H1 (cell line): Measurements from ENCODE around the gene PRIMA1. TPM values are rescaled to one million over a fixed set of nuclear protein-coding genes. Genes with fewer than 3 reads are reported as not detected.

ENCODE experiments used
- CTCF ChIA-PET: fragments of 300-600 bp; sonication (Branson Sonifier 250); formaldehyde crosslinking; loops from one replicate; lab custom pipeline; 2021; ENCODE audit not compliant: partially characterized antibody; lab: Charles Lee
- POLR2A ChIA-PET: fragments of 300-600 bp; sonication (Branson Sonifier 250); formaldehyde crosslinking; loops from one replicate; lab custom pipeline; 2021; ENCODE audit warnings: inconsistent platforms; ENCODE audit not compliant: partially characterized antibody; lab: Charles Lee
- DNase-seq, 2 experiments: peaks; one replicate each; pipeline versions ENCODE4 v3.0.0 to v3.0.0-alpha.2; 2010 to 2022; ENCODE audit warnings: low spot score in 2 of 2, low read depth in 1 of 2, mixed read lengths in 1 of 2
- FAIRE-seq: peaks from 2 replicates; lab custom pipeline; 2011; peaks lifted over from hg19 to GRCh38; lab: Jason Lieb, UNC
- H2AFZ ChIP-seq: 2 replicates; pipeline ENCODE4 v1.8.1; 2012; ENCODE audit warnings: low read length, inconsistent platforms
- H2AK5ac ChIP-seq: 2 replicates; pipeline ENCODE4 v1.6.1; 2013; ENCODE audit warnings: low read depth, low read length
- H2BK120ac ChIP-seq: replicated peaks from 2 replicates; pipeline ENCODE3; 2013; ENCODE audit warnings: low read depth, low read length, inconsistent platforms
- H2BK12ac ChIP-seq: 2 replicates; pipeline ENCODE4 v1.6.1; 2013; ENCODE audit warnings: low read depth, low read length
- H2BK15ac ChIP-seq: 2 replicates; pipeline ENCODE4 v1.6.1; 2013; ENCODE audit warnings: low read length
- H2BK20ac ChIP-seq: 2 replicates; pipeline ENCODE4 v1.6.1; 2013; ENCODE audit warnings: low read length
- H2BK5ac ChIP-seq: 2 replicates; pipeline ENCODE4 v1.6.1; 2013; ENCODE audit warnings: low read depth, low read length
- H3K14ac ChIP-seq: 2 replicates; pipeline ENCODE4 v1.6.1; 2013; ENCODE audit warnings: inconsistent platforms; ENCODE audit not compliant: insufficient read length
- H3K18ac ChIP-seq: 2 replicates; pipeline ENCODE4 v1.6.1; 2013; ENCODE audit warnings: low read length; ENCODE audit errors: extremely low read depth
- H3K23ac ChIP-seq: 2 replicates; pipeline ENCODE4 v1.6.1; 2013; ENCODE audit warnings: inconsistent platforms; ENCODE audit not compliant: insufficient read length
- H3K23me2 ChIP-seq: 2 replicates; pipeline ENCODE4 v1.6.1; 2013; ENCODE audit warnings: low read depth, low read length
- H3K27ac ChIP-seq: 2 replicates; pipeline ENCODE4 v1.6.1; 2011; ENCODE audit warnings: low read depth, low read length, inconsistent platforms
- H3K27me3 ChIP-seq, 4 experiments: replicated peaks in 1 of 4; 1 replicate in 1 of 4; 2 replicates in 3 of 4; pipeline versions ENCODE4 v1.6.1 to v1.8.1; 2011 to 2013; ENCODE audit warnings: low read length in 3 of 4, mild to moderate bottlenecking in 3 of 4, inconsistent platforms in 2 of 4, mixed read lengths in 2 of 4, moderate library complexity in 1 of 4; ENCODE audit not compliant: control insufficient read depth in 3 of 4, insufficient read depth in 3 of 4; ENCODE audit errors: extremely low read depth in 1 of 4
- H3K36me3 ChIP-seq, 4 experiments: 2 replicates each; pipeline versions ENCODE4 v1.6.1 to v1.8.1; 2011 to 2013; ENCODE audit warnings: mild to moderate bottlenecking in 4 of 4, low read length in 3 of 4, moderate library complexity in 2 of 4, control low read depth in 1 of 4, inconsistent platforms in 1 of 4; ENCODE audit not compliant: insufficient read depth in 4 of 4, control insufficient read depth in 2 of 4
- H3K4ac ChIP-seq: replicated peaks from 2 replicates; pipeline ENCODE3; 2013; ENCODE audit warnings: low read length, low read depth, mixed read lengths, inconsistent platforms; ENCODE audit not compliant: insufficient read length
- H3K4me1 ChIP-seq, 4 experiments: replicated peaks in 1 of 4; 1 replicate in 1 of 4; 2 replicates in 3 of 4; pipeline versions ENCODE4 v1.6.1 to v1.8.1; 2011 to 2013; ENCODE audit warnings: low read length in 3 of 4, inconsistent platforms in 2 of 4, mixed read lengths in 1 of 4; ENCODE audit not compliant: insufficient read depth in 4 of 4, control insufficient read depth in 3 of 4
- H3K4me2 ChIP-seq, 2 experiments: 2 replicates each; pipeline versions ENCODE4 v1.6.1 to v1.8.1; 2011 to 2013; ENCODE audit warnings: low read depth in 2 of 2, low read length in 2 of 2, control low read depth in 1 of 2, inconsistent platforms in 1 of 2, mild to moderate bottlenecking in 1 of 2; ENCODE audit not compliant: insufficient read depth in 1 of 2
- H3K4me3 ChIP-seq, 4 experiments: fragments of 200-600, 300-600 bp in 1 of 4; sonication (generic), shearing (Covaris generic), sonication (Bioruptor Twin) in 1 of 4; 2 replicates each; pipeline versions ENCODE4 v1.5.1 to v1.8.1; 2011 to 2016; ENCODE audit warnings: low read length in 4 of 4, low read depth in 3 of 4, control low read depth in 2 of 4, inconsistent platforms in 2 of 4, mild to moderate bottlenecking in 2 of 4, mixed read lengths in 1 of 4, moderate library complexity in 1 of 4; ENCODE audit not compliant: insufficient read depth in 2 of 4; ENCODE audit errors: extremely low read depth in 1 of 4
- H3K56ac ChIP-seq: replicated peaks from 2 replicates; pipeline ENCODE3; 2013; ENCODE audit warnings: low read depth, mild to moderate bottlenecking, mixed read lengths, low read length, inconsistent platforms; ENCODE audit not compliant: insufficient read length
- H3K79me1 ChIP-seq: 2 replicates; pipeline ENCODE4 v1.6.1; 2013; ENCODE audit warnings: low read depth, low read length, control low read depth
- H3K79me2 ChIP-seq, 2 experiments: 2 replicates each; pipeline versions ENCODE4 v1.6.1 to v1.8.1; 2012 to 2013; ENCODE audit warnings: low read length in 2 of 2, mild to moderate bottlenecking in 2 of 2, inconsistent platforms in 1 of 2; ENCODE audit not compliant: insufficient read depth in 2 of 2, control insufficient read depth in 1 of 2
- H3K9ac ChIP-seq, 4 experiments: replicated peaks in 1 of 4; 1 replicate in 1 of 4; 2 replicates in 3 of 4; pipeline versions ENCODE4 v1.6.1 to v1.8.1; 2011 to 2013; ENCODE audit warnings: low read depth in 3 of 4, low read length in 3 of 4, control low read depth in 2 of 4, mild to moderate bottlenecking in 2 of 4, moderate library complexity in 2 of 4, inconsistent platforms in 1 of 4; ENCODE audit errors: extremely low read depth in 1 of 4
- H3K9me3 ChIP-seq, 2 experiments: 2 replicates each; pipeline versions ENCODE4 v1.6.1 to v1.8.1; 2012 to 2013; ENCODE audit warnings: mild to moderate bottlenecking in 2 of 2, moderate library complexity in 2 of 2, control low read depth in 1 of 2, inconsistent platforms in 1 of 2, low read depth in 1 of 2, low read length in 1 of 2, mixed read lengths in 1 of 2; ENCODE audit not compliant: insufficient read depth in 2 of 2
- H4K20me1 ChIP-seq, 2 experiments: replicated peaks in 1 of 2; 2 replicates each; pipeline versions ENCODE3 to v1.8.1; 2011 to 2013; ENCODE audit warnings: inconsistent platforms in 2 of 2, low read length in 2 of 2, mild to moderate bottlenecking in 1 of 2; ENCODE audit not compliant: insufficient read depth in 2 of 2, control insufficient read depth in 1 of 2
- H4K5ac ChIP-seq: 2 replicates; pipeline ENCODE4 v1.6.1; 2013; ENCODE audit warnings: low read length, low read depth, mixed read lengths, inconsistent platforms; ENCODE audit not compliant: insufficient read length
- H4K8ac ChIP-seq: 2 replicates; pipeline ENCODE4 v1.8.0; 2013; ENCODE audit warnings: mild to moderate bottlenecking, moderate library complexity, low read length, inconsistent platforms; ENCODE audit not compliant: insufficient read depth; ENCODE audit errors: extremely low read depth
- H4K91ac ChIP-seq: replicated peaks from 2 replicates; pipeline ENCODE3; 2013; ENCODE audit warnings: low read length, mixed read lengths, inconsistent platforms; ENCODE audit not compliant: insufficient read length
- CHD2 ChIP-seq: IDR thresholded peaks from 2 replicates; pipeline ENCODE4 v1.6.1; 2012; ENCODE audit warnings: low read length, improper control_type of control experiment
- EP300 ChIP-seq, 2 experiments: IDR thresholded peaks; 1 replicate in 1 of 2; 2 replicates in 1 of 2; pipeline ENCODE4 v1.6.1; 2011 to 2012; ENCODE audit warnings: low read depth in 2 of 2, low read length in 2 of 2, mild to moderate bottlenecking in 2 of 2, borderline replicate concordance in 1 of 2, inconsistent platforms in 1 of 2, moderate library complexity in 1 of 2
- POLR2AphosphoS5 ChIP-seq: IDR thresholded peaks from 2 replicates; pipeline ENCODE4 v1.6.1; 2011; ENCODE audit warnings: low read depth, low read length
- RFX5 ChIP-seq: IDR thresholded peaks from 2 replicates; pipeline ENCODE4 v1.6.1; 2011; ENCODE audit warnings: low read depth, low read length, improper control_type of control experiment, borderline replicate concordance
- SIX5 ChIP-seq: IDR thresholded peaks from 2 replicates; pipeline ENCODE4 v1.6.1; 2011; ENCODE audit warnings: mild to moderate bottlenecking, low read depth, low read length
- SP1 ChIP-seq: IDR thresholded peaks from 2 replicates; pipeline ENCODE4 v1.6.1; 2011; ENCODE audit warnings: low read depth, low read length
- SP4 ChIP-seq: IDR thresholded peaks from 2 replicates; pipeline ENCODE4 v1.6.1; 2012; ENCODE audit warnings: low read length, inconsistent platforms
- WGBS, 2 experiments: shearing (Covaris generic) in 1 of 2; methylation state at CpG; one replicate each; pipeline versions ENCODE4 v1.1.6 to v1.1.7; 2013 to 2015; ENCODE audit warnings: low lambda C conversion rate in 2 of 2, mixed read lengths in 2 of 2, inconsistent platforms in 1 of 2, low coverage in 1 of 2, missing lambda C conversion rate in 1 of 2; ENCODE audit not compliant: insufficient replicate concordance in 2 of 2, insufficient coverage in 1 of 2, insufficient read length in 1 of 2; ENCODE audit errors: extremely low coverage in 1 of 2, missing lambda C conversion rate in 1 of 2; 5-methylcytosine and 5-hydroxymethylcytosine counted together
- polyA plus RNA-seq, 7 experiments: library from polyadenylated mRNA; depleted of rRNA in 3 of 7; stranded (reverse) in 5 of 7; unstranded in 2 of 7; fragments of >200 nt in 5 of 7; fragments of 200-250 nt in 2 of 7; gene quantifications; 1 replicate in 5 of 7; 2 replicates in 1 of 7; 4 replicates in 1 of 7; pipeline versions ENCODE4 v1.2.1 to v1.2.3, GENCODE V29; 2011 to 2013; ENCODE audit warnings: missing spikeins in 2 of 7, mixed read lengths in 2 of 7
- total RNA-seq: library from RNA; stranded (reverse); fragmentation: NEBNext Ultra II Directional; extraction: Animal tissue kit (Norgen Biotek cat#: 25700); gene quantifications from 2 replicates; pipeline ENCODE4 v1.2.1, GENCODE V29; 2021

PRIMA1 gene
- total and polyA plus RNA-seq, 2 of the 8 experiments (the other 6 are each of a cell fraction or from before 2014, with no cell fraction given), result 2.8 to 4.5 TPM

DNA sequence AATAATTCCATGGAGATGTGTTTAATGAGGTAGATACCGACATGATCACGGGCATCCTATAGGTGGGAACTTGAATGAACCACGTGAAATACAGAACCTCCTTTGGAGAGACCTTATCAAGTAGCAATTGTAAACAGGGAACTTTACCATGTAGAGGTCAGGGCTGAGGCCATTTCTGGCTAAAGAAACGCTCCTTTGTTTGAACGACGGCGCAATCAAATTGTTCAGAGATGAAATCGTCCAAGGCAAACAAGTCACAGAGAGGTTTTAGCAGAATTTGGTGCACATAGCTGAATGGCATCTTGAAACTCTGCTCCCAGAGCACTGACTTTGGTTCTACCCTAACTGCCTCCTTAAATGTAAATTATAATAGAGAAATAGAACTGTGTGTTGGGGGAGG is 9.8 kb downstream of the PRIMA1 start:
- no peak overlapping the region for H3K14ac ChIP-seq
- H3K4ac ChIP-seq, result no peak overlapping the region
- no peak overlapping the region for H4K8ac ChIP-seq
- H2BK20ac ChIP-seq, result no peak overlapping the region
- DNase-seq (no peak), FAIRE-seq (no peak)
- H3K4me1 ChIP-seq, result peaks cover 0 to 3% (median 0%) of the 10 kb centered on the region in 4 experiments; a peak in 2 of 7 replicates
- H2BK15ac ChIP-seq, result no peak overlapping the region
- no peak overlapping the region for H3K27ac ChIP-seq
- H2BK120ac ChIP-seq, result no peak overlapping the region
- H3K23ac ChIP-seq, result no peak overlapping the region
- no peak overlapping the region for H4K91ac ChIP-seq
- H3K79me2 ChIP-seq, result no peaks in the 10 kb centered on the region
- H2AFZ ChIP-seq, result no peak overlapping the region
- H4K20me1 ChIP-seq, result no peaks in the 10 kb centered on the region
- H2AK5ac ChIP-seq, result no peak overlapping the region
- no peaks in the 10 kb centered on the region for H3K9me3 ChIP-seq
- no peaks in the 10 kb centered on the region for H3K23me2 ChIP-seq
- H3K79me1 ChIP-seq, result no peaks in the 10 kb centered on the region
- CTCF ChIA-PET, result no interaction called here
- H2BK12ac ChIP-seq, result no peak overlapping the region
- peaks cover 0 to 5% (median 0%) of the 10 kb centered on the region in 4 experiments; a peak in 1 of 8 replicates for H3K36me3 ChIP-seq
- H3K4me3 ChIP-seq, result no peak overlapping the region
- no peak overlapping the region for H3K9ac ChIP-seq
- WGBS, 2 experiments, result 91% methylated on average over 8 of the region's 8 CpGs; no CpG with 5 or more reads in 1 of the 2 experiments
- H3K27me3 ChIP-seq, result no peaks in the 10 kb centered on the region
- POLR2A ChIA-PET, result no interaction called here
- no peak overlapping the region for H3K4me2 ChIP-seq
- no peak overlapping the region for H3K18ac ChIP-seq
- H4K5ac ChIP-seq, result no peak overlapping the region
- H2BK5ac ChIP-seq, result no peak overlapping the region
- H3K56ac ChIP-seq, result no peak overlapping the region
- TF ChIP-seq SIX5 (no peak), RFX5 (no peak), EP300 (IDR thresholded peaks at IDR 0.05; ENCODE audit: borderline replicate concordance in 1 of 2, low read depth in 2 of 2, low read length in 2 of 2) (no peak), SP1 (no peak), POLR2AphosphoS5 (no peak), CHD2 (no peak), SP4 (no peak)
